Amygdala (tissue), 56 donors: ENCODE results near the gene TAF1D.

ENCODE experiments used
- DNase-seq, 56 donors: peaks; one replicate each; lab custom pipeline; 2025; lab: John Stamatoyannopoulos, UW

Gene TAF1D

GRCh38 chr11:93753241-93753640 lies 11.9 kb upstream of the TAF1D start:
- no peak for DNase-seq

- DNase-seq: no peak
These were observed 9.7 kb upstream of the TAF1D start for GRCh38 chr11:93751001-93751400.

- no peak for DNase-seq
These were observed 5.8 kb upstream of the TAF1D start for GRCh38 chr11:93747122-93747521.

- no peak for DNase-seq
These were observed 4.8 kb upstream of the TAF1D start for GRCh38 chr11:93746101-93746500.

- DNase-seq: peak in 12 of 56 donors; percentile 9 to 47 (median 28)
These were observed 3.9 kb upstream of the TAF1D start for GRCh38 chr11:93745005-93745755.

GRCh38 chr11:93744669-93745004 lies 3.3 kb upstream of the TAF1D start:
- peak in 1 of 56 donors; percentile 32 for DNase-seq

GRCh38 chr11:93743291-93743690 lies 2.0 kb upstream of the TAF1D start:
- no peak for DNase-seq

GRCh38 chr11:93741882-93742226 lies 559 bp upstream of the TAF1D start:
- DNase-seq: peak in 1 of 56 donors; percentile 43

- peak in 24 of 56 donors; percentile 18 to 64 (median 48) for DNase-seq
These were observed 583 bp downstream of the TAF1D start for GRCh38 chr11:93740730-93741093.

- DNase-seq: no peak
These were observed 1.1 kb downstream of the TAF1D start for GRCh38 chr11:93740031-93740729.

- no peak for DNase-seq
These were observed 2.6 kb downstream of the TAF1D start for GRCh38 chr11:93738647-93739081.

- no peak for DNase-seq
These were observed 3.2 kb downstream of the TAF1D start for GRCh38 chr11:93737904-93738612.

GRCh38 chr11:93736129-93736528 lies 5.2 kb downstream of the TAF1D start:
- DNase-seq: no peak

GRCh38 chr11:93735627-93736026 lies 5.7 kb downstream of the TAF1D start:
- DNase-seq: no peak

- no peak for DNase-seq
These were observed 6.7 kb downstream of the TAF1D start for GRCh38 chr11:93734427-93735222.

GRCh38 chr11:93733474-93733873 lies 7.8 kb downstream of the TAF1D start:
- no peak for DNase-seq

GRCh38 chr11:93732237-93732892 lies 8.9 kb downstream of the TAF1D start:
- DNase-seq: no peak

- DNase-seq: no peak
These were observed 10.9 kb downstream of the TAF1D start for GRCh38 chr11:93730108-93731107.

GRCh38 chr11:93729129-93729616 lies 12.1 kb downstream of the TAF1D start:
- no peak for DNase-seq
